EL (cell line): ENCODE data around the gene FAM118A.
"Not testable (repeated sequence)": the region's sequence is repeated elsewhere in the genome, so short reads cannot be mapped to it uniquely, and the experiment has no call there.

Source experiments
- DNase-seq: peaks from one replicate; pipeline ENCODE4 v3.0.0-alpha.2; 2016

Gene FAM118A

GRCh38 chr22:45310977-45311531 is 1.3 kb downstream of the FAM118A start:
- DNase-seq = no peak

GRCh38 chr22:45312415-45312814 is 2.7 kb downstream of the FAM118A start:
- no peak for DNase-seq

GRCh38 chr22:45312856-45313255 is 3.1 kb downstream of the FAM118A start:
- no peak for DNase-seq

- no peak for DNase-seq
Observed at GRCh38 chr22:45314054-45314721, 4.5 kb downstream of the FAM118A start.

GRCh38 chr22:45314786-45315185 is 5.1 kb downstream of the FAM118A start:
- no peak for DNase-seq

GRCh38 chr22:45316796-45317526 is 7.2 kb downstream of the FAM118A start:
- DNase-seq = no peak

GRCh38 chr22:45317551-45318167 is 7.9 kb downstream of the FAM118A start:
- peak; percentile 20 for DNase-seq

- DNase-seq = peak; percentile 86
Observed at GRCh38 chr22:45318168-45318557, 8.4 kb downstream of the FAM118A start.

- no peak for DNase-seq
Observed at GRCh38 chr22:45318558-45319323, 9.0 kb downstream of the FAM118A start.

GRCh38 chr22:45319324-45319685 is 9.6 kb downstream of the FAM118A start:
- peak; percentile 16 for DNase-seq

GRCh38 chr22:45320357-45320976 is 10.7 kb downstream of the FAM118A start:
- DNase-seq = no peak

- no peak for DNase-seq
Observed at GRCh38 chr22:45321827-45322226, 12.1 kb downstream of the FAM118A start.

GRCh38 chr22:45322873-45323525 is 13.3 kb downstream of the FAM118A start:
- DNase-seq = no peak

- no peak for DNase-seq
Observed at GRCh38 chr22:45323695-45324094, 14.0 kb downstream of the FAM118A start.

- DNase-seq = no peak
Observed at GRCh38 chr22:45324311-45324711, 14.6 kb downstream of the FAM118A start.

GRCh38 chr22:45328261-45328660 is 18.5 kb downstream of the FAM118A start:
- DNase-seq = not testable (repeated sequence)

GRCh38 chr22:45328822-45329529 is 19.2 kb downstream of the FAM118A start:
- DNase-seq = no peak

- DNase-seq = no peak
Observed at GRCh38 chr22:45329530-45329936, 19.8 kb downstream of the FAM118A start.

- no peak for DNase-seq
Observed at GRCh38 chr22:45330548-45330947, 20.8 kb downstream of the FAM118A start.

GRCh38 chr22:45331486-45331885 is 21.8 kb downstream of the FAM118A start:
- no peak for DNase-seq

GRCh38 chr22:45332001-45332400 is 22.3 kb downstream of the FAM118A start:
- no peak for DNase-seq
